OCI-LY7 (cell line): Measurements from ENCODE around the gene OFD1. TPM values are rescaled to one million over a fixed set of nuclear protein-coding genes. Genes with fewer than 3 reads are reported as not detected.

Experiments used
- BruUV-seq: library from RNA; stranded (reverse); fragments of 400-500 nt; replicated peaks from 2 replicates; lab custom pipeline; 2021; lab: Mats Ljungman, UMichigan
- CTCF ChIA-PET: fragments of 300-600 bp; sonication (Branson Sonifier 250); formaldehyde crosslinking; loops from one replicate; lab custom pipeline; 2022; ENCODE audit warnings: antibody characterized with exemption; ENCODE audit not compliant: unreplicated experiment; lab: Charles Lee
- POLR2A ChIA-PET: fragments of 300-600 bp; sonication (Branson Sonifier 250); formaldehyde crosslinking; loops from one replicate; lab custom pipeline; 2022; ENCODE audit warnings: antibody characterized with exemption; lab: Charles Lee
- DNase-seq: peaks from one replicate; pipeline ENCODE4 v3.0.0-alpha.2; 2015; ENCODE audit warnings: low spot score
- H2AFZ ChIP-seq: fragments of 200-600 bp; sonication (generic), shearing (Covaris generic); 2 replicates; pipeline ENCODE4 v1.6.1; 2014; ENCODE audit warnings: mild to moderate bottlenecking, antibody characterized with exemption, low read length, moderate library complexity
- H3K27ac ChIP-seq: fragments of 200-600 bp; sonication (generic); 2 replicates; pipeline ENCODE4 v1.5.1; 2014; ENCODE audit warnings: mixed run types, low read depth, mild to moderate bottlenecking, moderate library complexity, low read length, inconsistent platforms; ENCODE audit not compliant: poor library complexity, severe bottlenecking
- H3K36me3 ChIP-seq: fragments of 200-600 bp; sonication (generic); 2 replicates; pipeline ENCODE4 v1.6.1; 2014; ENCODE audit warnings: mild to moderate bottlenecking, antibody characterized with exemption, low read length, moderate library complexity, mixed read lengths; ENCODE audit not compliant: insufficient read depth
- H3K4me1 ChIP-seq: fragments of 200-600 bp; sonication (generic); 2 replicates; pipeline ENCODE4 v1.5.1; 2014; ENCODE audit warnings: mild to moderate bottlenecking, low read length; ENCODE audit not compliant: insufficient read depth, poor library complexity, severe bottlenecking
- H3K4me2 ChIP-seq: fragments of 200-600 bp; sonication (generic); 2 replicates; pipeline ENCODE4 v1.6.1; 2014; ENCODE audit warnings: mild to moderate bottlenecking, low read length
- H3K4me3 ChIP-seq: fragments of 200-600 bp; sonication (generic); 2 replicates; pipeline ENCODE4 v1.5.1; 2014; ENCODE audit warnings: mild to moderate bottlenecking, low read depth, low read length; ENCODE audit not compliant: poor library complexity, severe bottlenecking
- H3K79me2 ChIP-seq: fragments of 200-600 bp; sonication (generic); 2 replicates; pipeline ENCODE4 v1.6.1; 2016; ENCODE audit warnings: low read depth, mild to moderate bottlenecking, low read length, moderate library complexity, mixed read lengths; ENCODE audit not compliant: insufficient read depth
- H3K9me2 ChIP-seq: fragments of 200-600 bp; sonication (generic); 2 replicates; pipeline ENCODE4 v1.6.1; 2016; ENCODE audit warnings: mild to moderate bottlenecking, low read length, mixed read lengths; ENCODE audit not compliant: insufficient read depth
- H3K9me3 ChIP-seq: fragments of 200-600 bp; sonication (generic); 2 replicates; pipeline ENCODE4 v1.6.1; 2014; ENCODE audit warnings: mild to moderate bottlenecking, mixed run types, low read length, mixed read lengths
- H4K20me1 ChIP-seq: fragments of 200-600 bp; sonication (generic); 2 replicates; pipeline ENCODE4 v1.6.1; 2014; ENCODE audit warnings: mild to moderate bottlenecking, antibody characterized with exemption, low read length, moderate library complexity, mixed read lengths; ENCODE audit not compliant: insufficient read depth
- EZH2phosphoT487 ChIP-seq: fragments of 200-600 bp; sonication (generic); IDR thresholded peaks from 2 replicates; pipeline ENCODE4 v1.6.1; 2018; ENCODE audit warnings: low read depth, borderline replicate concordance, mild to moderate bottlenecking, mixed run types, antibody characterized with exemption, low read length, moderate library complexity, mixed read lengths
- intact Hi-C: fragments of 100-400 bp; cut with micrococcal nuclease; formaldehyde crosslinking; loops from one replicate; pipeline ENCODE4 v1.10.0; 2022; ENCODE audit not compliant: unreplicated experiment
- total RNA-seq, 2 experiments: library from RNA; depleted of rRNA in 1 of 2; stranded (reverse); fragments of >200 nt in 1 of 2; shearing (Covaris generic) in 1 of 2; gene quantifications; 2 replicates each; pipeline ENCODE4 v1.2.3, GENCODE V29; 2014 to 2022
- TF ChIP-seq, protein P1 (sequence below): fragments of 200-600 bp; sonication (generic); conservative IDR thresholded peaks from 2 replicates; pipeline ENCODE4 v1.5.1; 2014; ENCODE audit warnings: mild to moderate bottlenecking, antibody characterized with exemption, low read length, moderate library complexity, mixed read lengths

OFD1 gene
- total RNA-seq, 2 experiments from 2014 or later: 60.7 to 64.7 TPM

GRCh38 chrX:13693341-13693961 is 41.1 kb upstream of the OFD1 start:
- peaks cover 74% of the 10 kb centered on the region for H3K4me1 ChIP-seq
- no peaks in the 10 kb centered on the region; the same call in 1 of the 2 replicates for H3K36me3 ChIP-seq
- ChIA-PET CTCF (no interaction called here), POLR2A (interaction anchor here (0.6 to 1.7 kb wide), 4 partner anchors 9 to 802 kb away, joined by 3 to 4 read pairs (median 4); no protein-coding TSS in a partner anchor)
- H3K4me2 ChIP-seq: peak overlapping the region; percentile 40
- H3K27ac ChIP-seq: peak overlapping the region; percentile 26
- no TSS peak for BruUV-seq
- no peaks in the 10 kb centered on the region for H3K9me2 ChIP-seq
- no peak for DNase-seq
- peaks cover 23% of the 10 kb centered on the region; the same call in 1 of the 2 replicates for H4K20me1 ChIP-seq
- intact Hi-C loops: no loop called here
- no peak overlapping the region for H3K4me3 ChIP-seq
- H3K9me3 ChIP-seq: no peaks in the 10 kb centered on the region
- no peak overlapping the region for H2AFZ ChIP-seq
- peaks cover 92% of the 10 kb centered on the region for H3K79me2 ChIP-seq
- no peak for TF ChIP-seq EZH2phosphoT487
- TF ChIP-seq, protein P1, sequence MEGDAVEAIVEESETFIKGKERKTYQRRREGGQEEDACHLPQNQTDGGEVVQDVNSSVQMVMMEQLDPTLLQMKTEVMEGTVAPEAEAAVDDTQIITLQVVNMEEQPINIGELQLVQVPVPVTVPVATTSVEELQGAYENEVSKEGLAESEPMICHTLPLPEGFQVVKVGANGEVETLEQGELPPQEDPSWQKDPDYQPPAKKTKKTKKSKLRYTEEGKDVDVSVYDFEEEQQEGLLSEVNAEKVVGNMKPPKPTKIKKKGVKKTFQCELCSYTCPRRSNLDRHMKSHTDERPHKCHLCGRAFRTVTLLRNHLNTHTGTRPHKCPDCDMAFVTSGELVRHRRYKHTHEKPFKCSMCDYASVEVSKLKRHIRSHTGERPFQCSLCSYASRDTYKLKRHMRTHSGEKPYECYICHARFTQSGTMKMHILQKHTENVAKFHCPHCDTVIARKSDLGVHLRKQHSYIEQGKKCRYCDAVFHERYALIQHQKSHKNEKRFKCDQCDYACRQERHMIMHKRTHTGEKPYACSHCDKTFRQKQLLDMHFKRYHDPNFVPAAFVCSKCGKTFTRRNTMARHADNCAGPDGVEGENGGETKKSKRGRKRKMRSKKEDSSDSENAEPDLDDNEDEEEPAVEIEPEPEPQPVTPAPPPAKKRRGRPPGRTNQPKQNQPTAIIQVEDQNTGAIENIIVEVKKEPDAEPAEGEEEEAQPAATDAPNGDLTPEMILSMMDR: no peak

DNA sequence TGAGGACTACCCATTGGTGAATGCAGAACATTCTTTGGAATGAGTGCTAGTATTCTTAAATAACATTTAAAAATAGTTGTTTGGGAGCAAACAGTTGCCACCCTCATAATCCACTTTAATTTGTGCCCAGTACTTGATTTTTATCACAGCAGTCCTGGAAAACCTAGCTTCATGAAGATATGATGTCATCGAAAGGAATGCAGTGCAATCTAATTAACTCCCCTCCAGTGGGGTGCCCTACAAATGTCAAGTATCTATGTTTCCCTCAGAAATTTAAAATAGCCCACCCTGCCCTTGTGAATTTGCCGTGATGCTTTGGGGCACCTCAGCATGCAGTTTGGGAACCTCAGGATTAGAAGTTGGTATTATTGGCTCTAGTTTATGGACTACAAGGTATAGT is 40.2 kb upstream of the OFD1 start:
- peak overlapping the region; percentile 26 for H3K27ac ChIP-seq
- intact Hi-C loops: no loop called here

More for the DNA sequence above, 40.2 kb upstream of the OFD1 start:
- CTCF ChIA-PET: no interaction called here
- Histone ChIP-seq H4K20me1 (peaks cover 29% of the 10 kb centered on the region; the same call in 1 of the 2 replicates), H3K9me2 (no peaks in the 10 kb centered on the region), H3K4me2 (peak overlapping the region; percentile 41), H3K4me3 (no peak overlapping the region), H3K79me2 (peaks cover 99% of the 10 kb centered on the region), H3K9me3 (no peaks in the 10 kb centered on the region), H3K36me3 (no peaks in the 10 kb centered on the region; the same call in 1 of the 2 replicates), H3K4me1 (peaks cover 82% of the 10 kb centered on the region), H2AFZ (no peak overlapping the region)
- BruUV-seq: no TSS peak
- TF ChIP-seq, protein P1: no peak
- TF ChIP-seq EZH2phosphoT487: no peak
- DNase-seq: no peak
- POLR2A ChIA-PET: interaction anchor here (1.7 to 5.1 kb wide), 3 partner anchors 7 to 61 kb away, joined by 4 to 43 read pairs (median 5); partner anchors contain the start of gene RAB9A
